Measurements from ENCODE around the gene MAML3. TPM values are rescaled to one million over a fixed set of nuclear protein-coding genes. Genes with fewer than 3 reads are reported as not detected.

MAML3 gene
- total RNA-seq, 1 donor from 2014 or later = 7.9 TPM

DNA sequence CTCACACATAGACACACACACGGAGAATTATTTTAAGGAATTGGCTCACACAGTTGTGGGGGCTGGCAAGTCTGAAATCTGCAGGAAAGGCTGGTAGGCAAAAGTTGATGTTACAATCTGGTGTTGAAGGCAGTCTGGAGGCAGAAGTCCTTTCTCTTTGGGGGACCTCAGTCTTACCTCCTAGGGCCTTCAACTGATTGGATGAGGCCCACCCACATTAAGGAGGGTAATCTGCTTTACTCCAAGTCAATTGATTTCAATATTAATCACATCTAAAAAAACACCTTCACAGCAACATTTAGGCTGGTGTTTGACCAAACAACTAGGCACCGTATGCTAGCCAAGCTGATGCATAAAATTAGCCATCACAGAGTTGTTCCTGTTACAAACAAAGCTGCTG, 477.6 kb downstream of the MAML3 start:
- no peak for ATAC-seq

GRCh38 chr4:139675651-139676050, 478.3 kb downstream of the MAML3 start:
- ATAC-seq = no peak

- ATAC-seq = peak; percentile 22
These were observed 479.0 kb downstream of the MAML3 start for GRCh38 chr4:139674875-139675550.

DNA sequence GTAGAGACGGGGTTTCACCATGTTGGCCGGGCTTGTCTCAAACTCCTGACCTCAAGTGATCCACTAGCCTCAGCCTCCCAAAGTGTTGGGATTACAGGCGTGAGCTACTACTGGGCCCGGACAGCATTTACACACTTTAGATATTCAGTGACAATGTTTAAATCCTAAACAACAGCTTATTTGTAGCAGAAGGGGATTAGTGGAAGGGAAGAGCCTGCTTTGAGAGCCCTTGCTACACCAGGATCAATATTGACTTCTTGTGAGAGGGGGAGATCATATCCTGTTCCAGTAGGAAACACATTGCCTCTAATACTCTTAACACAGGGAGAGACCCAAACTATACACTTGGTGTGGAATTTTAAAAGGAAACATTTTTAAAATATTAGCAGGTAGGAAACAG, 481.3 kb downstream of the MAML3 start:
- ATAC-seq = no peak

DNA sequence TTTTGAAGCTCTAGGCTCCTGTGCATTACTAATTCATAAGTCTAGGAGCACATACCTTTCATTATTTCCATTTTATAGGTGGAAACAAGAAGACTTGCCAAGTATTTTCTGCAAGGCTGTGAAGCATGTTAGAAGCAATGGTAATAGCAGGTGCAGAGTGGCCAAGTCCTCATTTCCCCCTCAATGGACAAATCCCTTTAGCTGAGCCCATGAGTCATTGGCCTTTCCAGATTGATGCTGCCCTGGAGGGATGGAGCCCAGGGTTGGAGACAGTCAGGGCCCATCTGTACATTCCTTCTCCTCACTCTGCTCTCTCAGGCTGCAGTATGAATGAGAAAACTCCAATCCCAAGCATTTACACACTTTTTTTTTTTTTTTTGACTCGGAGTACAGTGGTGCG, 481.8 kb downstream of the MAML3 start:
- no peak for ATAC-seq

GRCh38 chr4:139670775-139671174, 483.2 kb downstream of the MAML3 start:
- ATAC-seq = no peak

- ATAC-seq = no peak
These were observed 484.1 kb downstream of the MAML3 start for GRCh38 chr4:139669890-139670289.

GRCh38 chr4:139669335-139669734, 484.6 kb downstream of the MAML3 start:
- ATAC-seq = no peak

- ATAC-seq = no peak
These were observed 485.3 kb downstream of the MAML3 start for GRCh38 chr4:139668658-139669201.

DNA sequence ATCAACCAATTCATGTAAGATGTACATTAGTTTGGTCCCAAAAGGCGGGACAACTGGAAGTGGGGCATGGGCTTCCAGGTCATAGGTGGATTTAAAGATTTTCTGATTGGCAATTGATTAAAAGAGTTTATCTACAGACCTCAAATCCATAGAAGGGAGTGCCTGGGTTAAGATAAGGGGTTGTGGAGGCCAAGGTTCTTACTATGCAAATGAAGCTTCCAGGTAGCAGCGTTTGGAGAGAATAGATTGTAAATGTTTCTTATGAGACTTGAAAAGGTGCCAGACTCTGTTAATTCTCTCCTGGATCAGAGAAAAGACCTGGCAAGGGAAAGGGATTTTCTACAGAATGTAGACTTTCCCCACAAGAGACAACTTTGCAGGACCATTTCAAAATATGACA, 485.9 kb downstream of the MAML3 start:
- ATAC-seq = no peak

Other genes starting within 250 kb of the MAML3 start
- 30.3 TPM for gene SCOC, start 219.5 kb upstream of the MAML3 start, total RNA-seq

Data from esophagus mucosa (tissue), 1 donor.